Mammary epithelial cell (primary cell): Measurements from ENCODE around the gene ERBB4.

ENCODE experiments used
- EZH2 ChIP-seq: IDR thresholded peaks from 2 replicates; pipeline ENCODE4 v1.6.1; 2012; ENCODE audit warnings: low read length, inconsistent platforms, borderline replicate concordance
- TF ChIP-seq, protein P1 (sequence below), 2 donors: IDR thresholded peaks in 1 of 2; conservative IDR thresholded peaks in 1 of 2; 2 replicates each; pipeline ENCODE4 v1.5.1; 2011 to 2012; ENCODE audit warnings: inconsistent platforms in 2 of 2, low read length in 2 of 2, mild to moderate bottlenecking in 2 of 2, control low read depth in 1 of 2, low read depth in 1 of 2; ENCODE audit not compliant: insufficient read depth in 1 of 2; ENCODE audit errors: extremely low read depth in 1 of 2

DNA sequence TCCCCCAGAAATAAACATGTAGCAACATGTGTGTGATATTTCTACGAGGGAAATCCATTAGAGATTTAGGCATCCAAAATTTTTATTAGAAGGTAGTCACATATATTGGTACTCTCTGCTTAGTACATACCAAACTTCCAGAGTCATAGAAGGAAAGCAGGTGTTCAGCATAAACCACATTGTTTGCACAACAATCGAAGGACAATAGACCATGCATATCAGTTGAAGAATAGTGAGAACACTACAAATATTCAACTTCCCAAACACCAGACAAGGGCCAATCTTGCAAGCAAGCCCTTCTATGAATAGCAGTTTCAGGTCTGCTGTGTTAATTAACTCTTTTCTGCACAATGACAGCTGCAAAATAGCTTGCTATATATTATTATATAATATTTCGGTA is 702.2 kb downstream of the ERBB4 start:
- TF ChIP-seq, protein P1, sequence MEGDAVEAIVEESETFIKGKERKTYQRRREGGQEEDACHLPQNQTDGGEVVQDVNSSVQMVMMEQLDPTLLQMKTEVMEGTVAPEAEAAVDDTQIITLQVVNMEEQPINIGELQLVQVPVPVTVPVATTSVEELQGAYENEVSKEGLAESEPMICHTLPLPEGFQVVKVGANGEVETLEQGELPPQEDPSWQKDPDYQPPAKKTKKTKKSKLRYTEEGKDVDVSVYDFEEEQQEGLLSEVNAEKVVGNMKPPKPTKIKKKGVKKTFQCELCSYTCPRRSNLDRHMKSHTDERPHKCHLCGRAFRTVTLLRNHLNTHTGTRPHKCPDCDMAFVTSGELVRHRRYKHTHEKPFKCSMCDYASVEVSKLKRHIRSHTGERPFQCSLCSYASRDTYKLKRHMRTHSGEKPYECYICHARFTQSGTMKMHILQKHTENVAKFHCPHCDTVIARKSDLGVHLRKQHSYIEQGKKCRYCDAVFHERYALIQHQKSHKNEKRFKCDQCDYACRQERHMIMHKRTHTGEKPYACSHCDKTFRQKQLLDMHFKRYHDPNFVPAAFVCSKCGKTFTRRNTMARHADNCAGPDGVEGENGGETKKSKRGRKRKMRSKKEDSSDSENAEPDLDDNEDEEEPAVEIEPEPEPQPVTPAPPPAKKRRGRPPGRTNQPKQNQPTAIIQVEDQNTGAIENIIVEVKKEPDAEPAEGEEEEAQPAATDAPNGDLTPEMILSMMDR (conservative IDR thresholded peaks at IDR 0.05 in 1 of 2, IDR thresholded peaks at IDR 0.05 in 1 of 2; ENCODE audit: extremely low read depth in 1 of 2, insufficient read depth in 1 of 2, low read depth in 1 of 2, low read length in 2 of 2): no peak
- no peak for TF ChIP-seq EZH2
